Right atrium auricular region (tissue), 2 donors: Measurements from ENCODE around the gene POLE. TPM values are rescaled to one million over a fixed set of nuclear protein-coding genes. Genes with fewer than 3 reads are reported as not detected.

Source experiments
- DNase-seq: peaks from one replicate; pipeline ENCODE4 v3.0.0-alpha.2; 2019; ENCODE audit warnings: low spot score
- H3K27ac ChIP-seq, 2 donors: fragments of 200-600 bp; sonication (generic); 1 replicate in 1 of 2; 2 replicates in 1 of 2; pipeline ENCODE4 v1.5.1; 2016 to 2019
- H3K27me3 ChIP-seq, 2 donors: fragments of 200-600 bp; sonication (generic); one replicate each; pipeline versions ENCODE4 v1.5.1 to v1.6.0; 2017 to 2019
- H3K36me3 ChIP-seq: fragments of 200-600 bp; sonication (generic); one replicate; pipeline ENCODE4 v1.5.1; 2016
- H3K4me1 ChIP-seq, 2 donors: fragments of 200-600 bp; sonication (generic); one replicate each; pipeline versions ENCODE4 v1.5.1 to v1.6.0; 2017 to 2019
- H3K4me3 ChIP-seq, 2 donors: fragments of 200-600 bp; sonication (generic); 1 replicate in 1 of 2; 2 replicates in 1 of 2; pipeline ENCODE4 v1.5.1; 2017 to 2019; ENCODE audit warnings: mild to moderate bottlenecking in 1 of 2, moderate library complexity in 1 of 2
- H3K9me3 ChIP-seq, 2 donors: fragments of 200-600 bp; sonication (generic); one replicate each; pipeline ENCODE4 v1.5.1; 2019
- CTCF ChIP-seq, 2 donors: fragments of 200-600 bp; sonication (generic); IDR thresholded peaks; one replicate each; pipeline ENCODE4 v1.5.1; 2019; ENCODE audit warnings: antibody characterized with exemption in 2 of 2
- total RNA-seq, 2 donors: library from RNA; depleted of rRNA; stranded (reverse); fragments of >200 nt; gene quantifications; one replicate each; pipeline ENCODE4 v1.1.0, GENCODE V29; 2016

POLE gene
- total RNA-seq, 2 donors from 2014 or later: 10.2 to 13.9 TPM

GRCh38 chr12:132582582-132583410 lies 104.3 kb downstream of the POLE start:
- H3K36me3 ChIP-seq: peaks cover 12% of the 10 kb centered on the region

DNA sequence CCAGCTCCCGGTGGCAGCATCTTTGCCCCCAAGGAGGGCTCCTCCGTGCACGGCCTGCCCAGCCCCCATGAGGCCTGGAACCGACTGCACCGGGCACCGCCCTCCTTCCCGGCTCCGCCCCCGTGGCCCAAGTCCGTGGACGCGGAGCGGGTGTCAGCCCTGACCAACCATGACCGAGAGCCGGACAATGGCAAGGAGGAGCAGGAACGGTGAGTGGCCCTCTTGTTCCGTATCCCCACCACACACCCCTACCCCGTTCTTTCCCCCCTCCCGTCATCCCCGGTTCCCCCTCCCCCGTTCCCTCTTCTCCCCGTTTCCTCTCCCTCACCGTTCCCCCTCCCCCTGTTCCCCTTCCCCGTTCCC lies 105.1 kb downstream of the POLE start:
- no peaks in the 10 kb centered on the region for H3K9me3 ChIP-seq

More at GRCh38 chr12:132582582-132583410, 104.3 kb downstream of the POLE start:
- DNase-seq: no peak
- no peak overlapping the region for H3K27ac ChIP-seq
- no peaks in the 10 kb centered on the region for H3K9me3 ChIP-seq
- no peaks in the 10 kb centered on the region for H3K27me3 ChIP-seq
- H3K4me3 ChIP-seq: peak overlapping the region; percentile 24 to 44
- H3K4me1 ChIP-seq: no peaks in the 10 kb centered on the region
- TF ChIP-seq CTCF (IDR thresholded peaks at IDR 0.05): no peak

GRCh38 chr12:132581348-132582057 lies 105.6 kb downstream of the POLE start:
- no peak for DNase-seq
- Histone ChIP-seq H3K27me3 (no peaks in the 10 kb centered on the region), H3K4me3 (peak overlapping the region in 1 of 2 donors; percentile 44), H3K9me3 (no peaks in the 10 kb centered on the region), H3K36me3 (peaks cover 19% of the 10 kb centered on the region), H3K4me1 (no peaks in the 10 kb centered on the region), H3K27ac (no peak overlapping the region)
- TF ChIP-seq CTCF (IDR thresholded peaks at IDR 0.05): no peak

More for the DNA sequence above, 105.1 kb downstream of the POLE start:
- TF ChIP-seq CTCF (IDR thresholded peaks at IDR 0.05): no peak
- no peak for DNase-seq
- Histone ChIP-seq H3K4me1 (no peaks in the 10 kb centered on the region), H3K27ac (no peak overlapping the region), H3K36me3 (peaks cover 15% of the 10 kb centered on the region), H3K4me3 (peak overlapping the region; percentile 24 to 44), H3K27me3 (no peaks in the 10 kb centered on the region)

DNA sequence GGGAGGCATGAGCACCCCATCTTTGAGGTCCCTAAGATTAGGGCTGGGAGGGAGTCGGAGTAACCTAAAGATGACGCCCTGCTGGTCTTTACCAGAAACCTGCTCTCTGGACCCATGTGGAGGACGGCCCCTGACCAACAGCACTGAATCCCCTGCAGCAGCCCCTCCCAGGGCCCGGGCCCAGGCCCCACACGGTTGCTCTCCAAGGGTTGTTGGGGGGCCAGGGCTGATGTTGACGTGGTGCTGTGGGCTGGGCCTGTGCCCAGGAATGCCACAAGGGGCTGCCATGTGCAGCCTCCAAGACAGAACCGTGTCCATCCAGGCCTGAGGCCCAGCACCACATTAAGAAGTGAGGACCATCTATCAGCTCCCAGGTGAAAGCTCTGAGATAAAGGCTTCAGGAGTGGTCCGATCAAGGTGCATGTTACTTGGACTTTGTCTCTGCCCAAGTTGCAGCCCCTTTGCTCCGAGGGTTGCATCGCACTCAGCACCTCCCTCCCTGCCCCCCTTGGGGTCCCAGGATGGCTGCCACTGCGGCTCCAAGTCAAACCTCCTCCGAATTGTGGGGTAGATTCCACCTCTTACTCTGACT lies 106.3 kb downstream of the POLE start:
- Histone ChIP-seq H3K9me3 (no peaks in the 10 kb centered on the region), H3K27me3 (no peaks in the 10 kb centered on the region), H3K4me3 (no peak overlapping the region), H3K27ac (no peak overlapping the region), H3K36me3 (peaks cover 24% of the 10 kb centered on the region), H3K4me1 (no peaks in the 10 kb centered on the region)
- TF ChIP-seq CTCF (IDR thresholded peaks at IDR 0.05): no peak
- no peak for DNase-seq

DNA sequence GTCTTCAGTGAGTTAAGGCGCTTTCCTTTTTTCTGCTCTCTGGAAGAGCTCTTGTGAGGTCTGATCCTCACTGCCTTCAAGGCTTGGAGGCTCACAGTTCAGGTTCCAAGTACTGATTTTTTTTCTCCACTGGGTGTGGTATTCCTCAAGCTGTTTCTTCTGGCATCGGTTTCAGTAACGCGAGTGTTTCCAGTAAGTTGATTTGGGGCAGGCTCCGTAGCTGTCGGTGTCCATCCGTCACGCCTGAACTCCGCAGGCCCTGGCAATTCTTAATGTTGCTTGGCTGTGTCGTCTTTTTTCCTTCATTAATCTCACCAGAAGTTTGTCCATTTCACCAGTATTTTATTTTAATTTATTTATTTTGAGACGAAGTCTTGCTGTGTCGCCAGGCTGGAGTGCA lies 107.4 kb downstream of the POLE start:
- DNase-seq: no peak
- no peak overlapping the region for H3K27ac ChIP-seq
- TF ChIP-seq CTCF (IDR thresholded peaks at IDR 0.05): no peak
- peaks cover 31% of the 10 kb centered on the region for H3K36me3 ChIP-seq
- H3K9me3 ChIP-seq: no peaks in the 10 kb centered on the region
- H3K4me1 ChIP-seq: no peaks in the 10 kb centered on the region
- no peaks in the 10 kb centered on the region for H3K27me3 ChIP-seq
- no peak overlapping the region for H3K4me3 ChIP-seq
